GM19238 (cell line): Measurements from ENCODE around the gene BLOC1S1.

Experiments
- DNase-seq: peaks from one replicate; pipeline ENCODE4 v3.0.0; 2011; ENCODE audit warnings: low spot score; ENCODE audit not compliant: insufficient read length

The BLOC1S1 gene

DNA sequence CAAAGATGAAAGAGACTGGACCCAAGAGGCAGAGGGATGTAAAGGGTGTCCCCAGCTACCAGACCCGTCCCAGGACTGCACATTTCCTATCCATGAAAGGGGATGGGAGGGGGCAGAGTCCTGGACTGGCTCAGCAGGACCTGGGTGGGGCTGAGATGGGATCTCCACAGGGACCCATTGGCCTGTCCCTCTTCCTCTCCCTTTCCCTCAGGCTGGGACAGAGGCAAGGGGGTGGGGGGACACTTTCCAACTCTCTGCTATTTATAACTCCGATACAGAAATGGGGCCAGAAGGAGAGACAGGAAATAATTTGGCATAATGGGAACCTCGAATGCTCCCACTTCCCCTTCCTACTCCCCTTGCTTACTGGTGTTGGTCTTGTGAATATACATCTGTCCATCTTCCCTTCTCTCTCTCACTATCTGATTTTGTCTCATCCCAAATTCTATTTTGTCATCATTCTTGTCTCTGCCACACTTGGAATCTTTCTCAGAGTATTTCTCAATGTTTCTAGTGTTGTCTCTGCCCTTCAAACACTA is 7.1 kb upstream of the BLOC1S1 start:
- DNase-seq = no peak

DNA sequence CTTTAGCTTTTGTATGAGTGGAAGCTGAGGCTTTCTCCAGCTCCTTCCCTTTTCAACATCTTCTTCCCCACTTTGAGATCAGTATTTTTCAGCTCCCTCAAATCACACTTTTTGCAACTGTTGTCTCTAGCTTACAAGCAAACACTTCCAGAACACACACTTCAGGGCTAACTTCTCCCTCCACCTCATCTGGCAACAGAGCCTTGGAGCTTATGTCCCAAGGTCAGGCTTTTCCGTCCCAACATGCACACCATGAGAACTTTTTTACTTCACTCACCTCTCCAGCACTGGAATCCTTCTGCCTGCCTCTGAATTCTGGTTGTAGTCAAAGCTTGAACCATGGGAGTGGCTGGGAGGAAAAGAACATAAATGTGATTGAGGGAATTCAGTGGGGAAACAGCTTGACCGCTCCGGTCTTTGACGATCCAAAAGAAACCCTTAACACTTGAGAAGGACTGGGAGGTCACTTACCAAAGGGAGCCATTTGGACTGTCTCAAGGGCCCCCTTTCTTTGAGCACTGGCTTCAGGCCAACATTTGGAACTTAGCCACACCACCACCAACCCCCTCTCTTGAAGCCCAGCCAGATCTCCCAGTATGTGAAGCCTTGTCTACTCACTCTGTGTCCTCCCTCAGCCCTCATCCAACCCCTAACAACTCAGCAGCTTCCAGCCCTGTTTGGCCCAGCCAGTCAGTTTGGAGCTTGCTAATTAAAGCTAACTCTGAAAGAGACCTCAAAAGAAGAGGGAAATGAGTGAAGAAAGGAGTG is 3.9 kb upstream of the BLOC1S1 start:
- no peak for DNase-seq

DNA sequence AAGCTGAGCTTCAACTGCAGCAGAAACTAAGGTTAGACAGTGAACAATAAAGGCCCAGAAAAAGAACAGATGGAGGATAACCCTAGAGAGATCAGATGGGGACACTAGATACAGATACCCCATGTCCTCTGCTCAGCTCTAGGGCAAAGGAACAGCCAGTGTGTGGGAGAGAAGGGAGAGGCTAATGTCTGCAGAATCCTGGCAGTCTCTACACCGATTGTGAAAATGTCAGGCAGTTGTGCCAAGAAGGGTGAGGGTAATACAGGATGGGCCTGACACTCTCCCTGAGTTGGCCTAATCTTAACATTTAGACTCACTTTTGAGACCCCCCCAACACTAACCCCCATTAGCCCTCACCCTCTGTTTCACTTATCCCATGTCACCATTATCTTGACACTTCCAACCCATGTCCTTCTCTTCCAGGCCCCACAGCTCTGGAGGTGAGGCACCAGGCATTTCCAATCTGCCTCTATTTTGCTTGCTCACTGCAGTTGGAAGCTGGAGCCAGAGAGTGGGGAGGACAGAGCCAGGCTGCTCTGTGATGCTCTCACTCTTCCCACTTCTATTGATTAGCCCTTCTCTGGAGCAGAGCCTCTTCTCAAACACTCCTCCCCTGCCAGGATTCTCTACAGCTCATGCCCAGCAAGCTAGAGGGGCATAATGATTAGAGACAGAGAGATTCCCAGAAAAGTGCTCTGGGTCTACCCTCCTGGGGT is 3.0 kb upstream of the BLOC1S1 start:
- DNase-seq = no peak

DNA sequence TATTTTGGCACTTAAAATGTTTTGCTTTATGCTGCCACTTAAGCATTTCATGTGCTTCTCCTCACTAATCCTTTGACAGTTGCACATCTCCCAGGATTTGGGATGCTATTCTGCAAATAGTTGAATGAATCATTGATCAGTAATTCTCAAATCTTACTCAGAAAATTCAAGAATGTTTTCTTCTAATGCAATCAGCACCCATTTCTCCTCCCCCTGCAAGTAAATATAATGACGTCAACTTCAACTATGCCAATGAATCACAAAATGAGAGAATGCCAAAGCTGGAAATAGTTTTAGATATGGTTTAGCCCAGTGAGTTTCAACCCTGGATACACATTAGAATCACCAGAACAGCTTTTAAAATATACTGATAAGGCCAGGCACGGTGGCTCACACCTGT is 2.1 kb upstream of the BLOC1S1 start:
- DNase-seq = no peak

DNA sequence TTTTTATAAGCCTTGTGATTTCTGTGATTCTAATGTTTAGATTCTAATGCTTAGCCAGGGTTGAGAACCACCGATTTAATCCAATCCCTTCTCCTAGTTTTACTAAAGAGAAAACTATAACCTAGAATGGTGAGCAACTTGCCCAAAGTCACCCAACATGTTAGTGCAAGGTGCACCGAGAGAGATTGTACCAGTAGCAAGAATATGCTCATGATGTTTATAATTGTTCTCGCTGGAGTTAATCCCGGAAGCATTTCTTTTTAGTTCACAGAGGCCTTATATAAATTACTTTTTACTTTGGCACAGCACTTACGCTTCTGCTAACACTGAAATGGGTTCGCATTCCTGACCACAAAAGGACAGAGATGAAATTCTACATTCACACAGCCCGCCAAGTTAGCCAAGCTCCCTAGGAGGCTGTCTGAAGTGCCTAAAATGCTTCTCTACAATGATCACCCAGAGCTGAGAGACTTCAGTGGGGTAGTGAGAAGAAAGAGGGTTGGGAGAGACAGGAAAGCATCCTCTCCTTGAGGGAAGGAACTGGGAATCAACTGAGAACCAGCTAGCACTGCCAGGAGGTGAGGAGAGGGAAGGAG is 579 bp upstream of the BLOC1S1 start:
- no peak for DNase-seq

DNA sequence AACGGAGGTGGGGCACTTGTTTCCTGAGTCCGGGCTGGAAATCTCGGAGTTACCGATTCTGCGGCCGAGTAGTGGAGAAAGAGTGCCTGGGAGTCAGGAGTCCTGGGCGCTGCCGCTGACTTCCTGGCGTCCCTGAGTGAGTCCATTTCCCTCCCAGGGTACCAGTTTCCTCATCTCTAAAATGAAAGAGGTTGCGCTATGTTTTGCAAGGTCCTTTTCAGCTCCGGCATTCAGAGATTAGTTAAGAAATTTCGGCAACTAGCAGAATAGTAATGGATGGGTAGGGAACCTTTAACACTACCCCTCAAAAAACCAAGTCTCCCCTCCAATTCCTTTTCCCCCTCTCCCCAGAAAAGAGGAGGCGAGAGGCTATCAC is 724 bp downstream of the BLOC1S1 start:
- no peak for DNase-seq

DNA sequence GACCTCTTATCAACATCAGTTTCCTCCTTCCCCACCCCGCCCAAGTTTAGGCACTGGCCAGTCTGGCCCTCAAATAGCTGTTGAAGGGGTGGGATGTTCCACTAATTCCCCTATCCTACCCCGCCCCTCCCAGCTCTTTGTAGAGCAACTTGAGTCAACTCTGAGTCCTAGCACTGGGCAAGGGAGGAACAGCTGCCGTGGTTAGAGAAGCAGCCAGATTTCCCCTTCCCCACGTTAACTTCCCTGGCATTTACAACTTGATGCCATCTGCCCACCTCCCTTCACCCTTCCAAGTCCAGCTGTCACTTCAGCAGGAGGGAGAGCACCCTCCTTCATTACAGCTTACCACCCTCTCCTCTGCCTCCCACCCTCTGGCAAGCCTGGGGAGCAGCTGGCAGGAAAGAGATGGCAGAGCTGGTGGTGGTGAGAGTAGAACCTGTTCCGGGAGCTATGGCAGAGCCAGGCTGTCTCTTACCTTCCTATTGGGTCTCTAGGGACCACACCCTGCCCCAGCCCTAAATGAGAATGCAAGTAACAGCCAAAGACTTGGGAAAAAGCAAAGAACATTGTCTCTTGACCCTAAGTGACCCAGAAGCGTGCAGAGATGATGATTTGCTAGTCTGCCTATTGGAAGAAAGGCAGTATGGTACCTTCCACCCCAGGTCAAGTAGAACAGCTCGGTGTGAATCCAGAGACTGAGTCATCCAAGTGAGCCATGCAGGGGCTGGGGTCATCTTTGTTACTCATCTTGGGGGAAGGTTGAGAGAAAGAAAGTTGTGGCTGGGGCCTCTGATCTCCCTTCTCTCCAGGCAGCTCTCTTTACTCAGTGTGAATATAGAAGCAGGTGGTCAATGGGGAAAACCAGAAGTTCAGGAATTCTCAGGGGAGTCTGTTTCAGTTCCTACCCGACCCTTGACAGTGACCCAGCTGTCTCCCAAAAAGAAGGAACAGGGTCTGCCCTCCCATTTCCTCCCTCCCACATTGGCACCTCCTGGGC is 1.5 kb downstream of the BLOC1S1 start:
- no peak for DNase-seq

DNA sequence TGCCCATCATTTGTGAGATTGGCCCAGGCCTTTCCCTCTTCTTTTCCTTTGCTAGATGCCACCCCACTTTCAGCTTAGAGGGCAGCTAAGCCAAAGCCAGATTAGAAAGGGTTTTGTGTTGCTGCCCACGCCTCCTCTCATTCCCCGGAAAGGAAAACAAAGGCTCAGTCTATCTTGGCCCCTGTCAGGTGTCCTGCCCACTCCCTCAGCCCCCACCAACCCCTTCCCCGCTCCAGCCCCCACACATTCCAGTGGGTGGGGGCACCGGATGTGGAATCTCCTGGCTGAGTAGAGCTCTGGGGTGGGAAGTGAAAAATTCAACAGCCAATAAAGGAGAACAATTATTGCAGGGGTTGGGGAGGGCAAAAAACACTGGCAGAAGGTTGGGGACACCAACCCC is 2.2 kb downstream of the BLOC1S1 start:
- no peak for DNase-seq

DNA sequence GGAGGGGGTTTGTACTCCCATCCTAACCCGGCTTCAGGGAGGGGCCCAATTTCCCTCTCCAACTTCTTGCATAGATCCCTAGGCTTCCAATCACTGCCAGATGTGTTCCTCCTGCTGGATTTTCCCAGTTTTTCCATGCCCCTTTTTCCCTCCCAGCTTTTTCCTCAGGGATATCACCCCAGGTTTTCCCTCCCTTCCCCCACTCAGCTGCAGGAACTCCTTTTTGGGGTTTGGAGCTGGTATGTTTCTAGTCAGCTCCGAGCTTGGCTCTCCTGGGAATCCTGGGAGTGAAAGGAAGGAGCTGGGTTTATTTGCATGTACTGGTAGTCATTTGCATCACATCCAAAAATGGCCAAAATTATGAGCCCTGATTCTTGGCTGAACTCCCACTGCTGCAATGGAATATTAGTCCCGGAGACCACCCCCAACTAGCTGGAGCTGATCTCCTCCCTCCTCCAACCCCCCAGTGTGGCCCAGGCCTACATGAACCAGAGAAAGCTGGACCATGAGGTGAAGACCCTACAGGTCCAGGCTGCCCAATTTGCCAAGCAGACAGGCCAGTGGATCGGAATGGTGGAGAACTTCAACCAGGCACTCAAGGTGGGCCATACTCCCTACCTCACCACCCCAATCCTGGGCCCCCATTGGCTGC is 2.9 kb downstream of the BLOC1S1 start:
- DNase-seq = no peak

DNA sequence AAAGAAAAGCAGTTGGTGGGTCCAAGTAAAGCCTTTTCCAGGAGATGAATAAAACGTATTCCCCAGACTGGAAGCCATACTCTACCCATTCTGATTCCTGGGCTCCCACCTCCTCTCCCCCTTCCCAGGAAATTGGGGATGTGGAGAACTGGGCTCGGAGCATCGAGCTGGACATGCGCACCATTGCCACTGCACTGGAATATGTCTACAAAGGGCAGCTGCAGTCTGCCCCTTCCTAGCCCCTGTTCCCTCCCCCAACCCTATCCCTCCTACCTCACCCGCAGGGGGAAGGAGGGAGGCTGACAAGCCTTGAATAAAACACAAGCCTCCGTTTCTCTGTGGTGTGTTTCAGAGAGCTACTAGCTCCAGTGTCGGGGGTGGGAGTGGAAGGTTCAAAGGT is 3.5 kb downstream of the BLOC1S1 start:
- DNase-seq = no peak

DNA sequence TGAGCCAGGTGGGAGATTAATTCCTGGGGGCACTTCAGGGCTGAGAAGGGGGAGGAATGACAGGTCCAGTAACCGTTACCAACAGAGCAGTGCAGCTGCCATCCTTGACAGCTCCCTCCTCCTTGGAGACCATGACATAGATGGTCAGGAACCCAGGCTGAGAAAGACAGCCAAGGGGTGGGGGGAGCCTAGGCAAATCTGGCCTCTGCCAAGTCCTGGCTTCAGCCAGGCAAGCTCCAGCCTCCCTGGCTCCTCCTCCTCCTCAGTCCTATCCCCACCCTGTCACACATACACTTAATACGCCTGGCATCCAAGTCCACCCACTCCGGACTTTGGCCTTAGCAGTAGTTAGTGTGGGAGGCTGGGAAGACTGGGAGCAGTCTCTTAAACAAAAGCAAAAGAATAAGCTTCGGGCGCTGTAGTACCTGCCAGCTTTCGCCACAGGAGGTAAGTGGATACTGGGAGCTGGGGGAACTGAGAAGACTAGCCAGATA is 4.3 kb downstream of the BLOC1S1 start, which contains the start of gene RDH5:
TSS of gene RDH5 (plus strand) at position 323 of the 494 bp plus-strand sequence. CDS start 792 bp downstream, outside the sequence.
- DNase-seq = no peak

DNA sequence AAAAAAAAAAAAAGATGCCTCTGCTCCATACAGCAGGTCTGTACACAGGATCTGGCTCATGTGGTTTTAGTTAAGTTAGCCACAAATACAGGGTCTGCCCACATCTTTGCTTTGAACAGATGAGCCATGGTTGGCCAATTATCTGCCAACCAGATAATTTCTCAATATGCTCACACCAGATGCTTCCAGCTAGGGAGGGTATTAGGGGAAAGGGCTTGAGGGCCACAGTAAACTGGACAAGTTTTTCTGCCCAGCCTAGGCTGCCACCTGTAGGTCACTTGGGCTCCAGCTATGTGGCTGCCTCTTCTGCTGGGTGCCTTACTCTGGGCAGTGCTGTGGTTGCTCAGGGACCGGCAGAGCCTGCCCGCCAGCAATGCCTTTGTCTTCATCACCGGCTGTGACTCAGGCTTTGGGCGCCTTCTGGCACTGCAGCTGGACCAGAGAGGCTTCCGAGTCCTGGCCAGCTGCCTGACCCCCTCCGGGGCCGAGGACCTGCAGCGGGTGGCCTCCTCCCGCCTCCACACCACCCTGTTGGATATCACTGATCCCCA is 5.1 kb downstream of the BLOC1S1 start:
- no peak for DNase-seq

DNA sequence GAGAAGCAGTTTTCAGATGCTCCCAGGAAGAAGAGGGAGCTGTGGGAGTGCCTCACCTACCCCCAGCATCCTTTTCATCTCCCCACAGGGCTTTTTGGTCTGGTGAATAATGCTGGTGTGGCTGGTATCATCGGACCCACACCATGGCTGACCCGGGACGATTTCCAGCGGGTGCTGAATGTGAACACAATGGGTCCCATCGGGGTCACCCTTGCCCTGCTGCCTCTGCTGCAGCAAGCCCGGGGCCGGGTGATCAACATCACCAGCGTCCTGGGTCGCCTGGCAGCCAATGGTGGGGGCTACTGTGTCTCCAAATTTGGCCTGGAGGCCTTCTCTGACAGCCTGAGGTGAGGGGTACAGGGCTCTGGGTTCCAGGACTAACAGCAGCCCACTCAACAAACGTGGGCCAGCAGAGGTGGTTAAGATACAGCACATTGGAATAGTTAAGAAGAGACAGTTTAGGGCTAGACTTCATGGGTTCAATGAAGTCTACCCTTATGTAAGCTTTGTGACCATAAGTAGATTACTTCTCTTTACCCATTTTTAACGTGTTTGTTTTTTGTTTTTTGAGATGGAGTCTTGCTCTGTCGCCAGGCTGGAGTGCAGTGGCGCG is 5.9 kb downstream of the BLOC1S1 start:
- DNase-seq = no peak

DNA sequence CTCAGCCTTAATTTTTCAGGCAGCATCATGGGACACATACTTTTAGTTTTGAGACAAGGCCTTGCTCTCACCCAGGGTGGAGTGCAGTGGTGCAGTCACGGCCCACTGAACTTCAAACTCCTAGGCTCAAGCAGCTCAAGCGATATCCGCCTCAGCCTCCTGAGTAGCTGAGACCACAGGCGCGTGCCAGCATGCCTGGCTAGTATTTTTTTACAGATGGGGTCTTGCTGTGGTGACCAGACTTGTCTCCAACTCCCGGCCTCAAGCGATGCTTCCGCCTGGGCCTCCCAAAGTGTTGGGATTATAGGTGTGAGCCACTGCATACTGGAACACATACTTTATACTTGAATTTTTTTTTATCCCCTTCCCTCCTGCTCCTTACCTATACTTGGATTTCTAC is 7.1 kb downstream of the BLOC1S1 start:
- DNase-seq = no peak

DNA sequence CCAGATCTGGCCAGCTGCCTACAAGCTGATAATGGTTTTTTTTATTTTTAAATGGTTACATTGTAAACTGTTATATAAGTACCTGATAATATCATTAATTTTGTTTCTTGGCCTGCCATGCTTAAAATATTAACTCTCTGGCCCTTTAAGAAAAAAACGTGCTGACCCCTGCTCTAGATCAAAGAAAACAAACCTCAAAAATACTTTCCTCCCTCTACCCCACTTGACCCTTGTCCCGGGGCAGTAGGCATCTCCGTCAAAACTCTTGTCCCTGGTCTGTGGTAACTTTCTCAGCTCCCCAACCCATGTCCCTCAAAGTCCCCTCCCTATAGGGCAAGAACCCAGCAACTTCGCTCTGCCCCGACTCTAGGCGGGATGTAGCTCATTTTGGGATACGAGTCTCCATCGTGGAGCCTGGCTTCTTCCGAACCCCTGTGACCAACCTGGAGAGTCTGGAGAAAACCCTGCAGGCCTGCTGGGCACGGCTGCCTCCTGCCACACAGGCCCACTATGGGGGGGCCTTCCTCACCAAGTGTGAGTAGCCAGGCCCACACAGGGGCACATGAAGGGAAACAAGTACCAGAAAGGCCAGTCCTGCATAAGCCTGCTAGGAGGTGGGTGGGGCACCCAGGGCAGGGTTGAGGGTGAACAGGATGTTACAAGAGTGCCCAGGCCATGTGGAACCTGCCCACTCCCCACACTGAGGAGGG is 7.8 kb downstream of the BLOC1S1 start:
- DNase-seq = no peak

DNA sequence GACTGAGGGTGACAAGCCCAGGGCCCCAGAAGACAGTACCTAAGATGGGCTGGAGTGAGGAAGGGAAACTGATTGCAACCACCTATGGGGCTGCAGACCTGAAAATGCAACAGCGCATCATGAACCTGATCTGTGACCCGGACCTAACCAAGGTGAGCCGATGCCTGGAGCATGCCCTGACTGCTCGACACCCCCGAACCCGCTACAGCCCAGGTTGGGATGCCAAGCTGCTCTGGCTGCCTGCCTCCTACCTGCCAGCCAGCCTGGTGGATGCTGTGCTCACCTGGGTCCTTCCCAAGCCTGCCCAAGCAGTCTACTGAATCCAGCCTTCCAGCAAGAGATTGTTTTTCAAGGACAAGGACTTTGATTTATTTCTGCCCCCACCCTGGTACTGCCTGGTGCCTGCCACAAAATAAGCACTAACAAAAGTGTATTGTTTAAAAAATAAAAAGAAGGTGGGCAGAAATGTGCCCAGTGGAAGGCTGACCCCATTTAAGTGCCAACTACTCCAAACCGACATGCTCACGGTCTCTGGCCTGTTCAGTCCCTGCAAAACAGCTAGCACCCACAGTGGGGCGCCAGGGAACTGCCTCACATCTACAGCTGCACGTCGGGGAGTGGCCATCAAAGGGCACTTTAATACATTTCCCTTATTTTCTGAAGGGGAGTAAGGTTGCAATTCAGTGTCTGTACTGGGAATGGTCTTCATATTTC is 8.5 kb downstream of the BLOC1S1 start:
- no peak for DNase-seq

DNA sequence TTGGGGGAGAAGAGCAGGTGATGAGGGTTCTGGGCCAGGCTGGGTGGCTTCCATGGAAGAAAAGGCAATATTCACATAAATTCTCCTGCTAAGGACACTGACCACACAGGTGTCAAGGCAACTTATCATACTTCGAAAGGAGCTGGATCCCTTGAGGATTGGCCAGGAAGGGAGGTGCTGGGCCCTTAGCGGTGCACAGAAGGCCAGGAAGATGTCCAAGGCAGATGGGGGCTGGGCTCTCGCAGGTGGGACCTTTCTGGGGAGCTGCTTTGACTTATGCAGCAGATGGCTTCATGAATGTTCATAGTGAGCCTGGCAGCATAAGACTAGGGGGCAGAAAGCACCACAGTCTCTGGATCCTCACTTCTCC is 9.1 kb downstream of the BLOC1S1 start:
- DNase-seq = no peak

DNA sequence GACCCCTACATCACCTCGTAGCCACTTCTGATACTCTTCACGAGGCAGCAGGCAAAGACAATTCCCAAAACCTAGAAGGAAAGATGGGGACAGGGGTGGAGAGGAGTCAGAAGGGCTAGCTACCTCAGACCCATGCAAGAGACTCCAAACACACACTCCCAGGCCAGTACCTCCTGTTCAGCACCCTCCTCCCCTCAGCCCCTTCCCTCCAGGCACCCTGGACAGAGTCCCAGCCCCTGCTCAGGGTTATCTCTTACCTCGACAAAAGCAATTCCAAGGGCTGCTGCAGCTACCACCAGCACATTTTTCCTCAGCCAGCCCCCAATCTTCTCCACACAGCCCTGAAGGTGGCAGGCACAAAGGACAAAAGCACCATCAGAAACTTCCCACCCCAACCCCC is 9.7 kb downstream of the BLOC1S1 start:
- DNase-seq = no peak
